Stimulated activated naive CD8-positive, alpha-beta T cell treated with anti-CD3 and anti-CD28 coated beads, Interleukin-15, amount 100 ng/mL, for 72 hours (primary cell): ENCODE results near the gene CHRND.
"Not testable (repeated sequence)": the region's sequence is repeated elsewhere in the genome, so short reads cannot be mapped to it uniquely, and the experiment has no call there.

Source experiments
- ATAC-seq: fragments of 150-1000 bp; cut with Tn5 transposase; 2 replicates; pipeline ENCODE4 v1.10.0; 2021; ENCODE audit warnings: mild to moderate bottlenecking, moderate library complexity
- DNase-seq, 2 donors: peaks; one replicate each; pipeline ENCODE4 v3.0.0; 2021 to 2022
- H3K27ac Mint-ChIP-seq, 2 donors: one replicate each; pipeline ENCODE4 v1.8.0; 2022; ENCODE audit warnings: mild to moderate bottlenecking in 2 of 2, mixed read lengths in 2 of 2, moderate library complexity in 2 of 2
- H3K27me3 Mint-ChIP-seq: one replicate; pipeline ENCODE4 v1.8.0; 2022; ENCODE audit warnings: mixed read lengths
- H3K4me1 Mint-ChIP-seq: one replicate; pipeline ENCODE4 v1.8.0; 2022; ENCODE audit warnings: mild to moderate bottlenecking, mixed read lengths
- H3K4me3 Mint-ChIP-seq, 2 donors: one replicate each; pipeline ENCODE4 v1.8.0; 2022; ENCODE audit warnings: mild to moderate bottlenecking in 2 of 2, mixed read lengths in 2 of 2, moderate library complexity in 1 of 2
- H3K9me3 Mint-ChIP-seq, 2 donors: one replicate each; pipeline ENCODE4 v1.8.0; 2022; ENCODE audit warnings: mixed read lengths in 2 of 2

CHRND gene

GRCh38 chr2:232551776-232552175 lies 25.8 kb downstream of the CHRND start:
- Mint-ChIP-seq H3K27ac (peak overlapping the region in 1 of 2 donors; percentile 90), H3K4me1 (peaks cover 76% of the 10 kb centered on the region), H3K4me3 (peak overlapping the region; percentile 98), H3K9me3 (peaks cover 4 to 7% of the 10 kb centered on the region in 2 donors), H3K27me3 (no peaks in the 10 kb centered on the region)
- ATAC-seq (no peak), DNase-seq (no peak)

DNA sequence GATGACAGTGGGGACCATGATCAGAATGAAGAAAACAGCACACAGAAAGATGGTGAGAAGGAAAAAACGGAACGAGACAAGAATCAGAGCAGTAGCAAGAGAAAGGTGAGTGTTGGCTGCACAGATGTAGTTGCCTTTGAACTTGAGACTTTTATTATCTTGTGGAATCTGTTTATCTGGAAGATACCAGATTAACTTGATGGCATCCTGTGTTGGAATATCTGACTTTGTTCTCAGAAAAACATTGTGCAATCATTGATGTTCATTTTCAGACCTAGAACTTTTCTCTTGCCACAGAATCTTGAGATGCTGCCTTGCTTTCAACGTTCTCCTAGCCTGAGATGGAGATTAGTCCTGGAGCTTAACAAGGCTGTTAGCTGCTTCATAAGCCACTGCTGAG lies 30.5 kb downstream of the CHRND start:
- Mint-ChIP-seq H3K4me3 (no peak overlapping the region), H3K27me3 (no peaks in the 10 kb centered on the region), H3K4me1 (peaks cover 42% of the 10 kb centered on the region), H3K9me3 (no peaks in the 10 kb centered on the region), H3K27ac (peak overlapping the region in 1 of 2 donors; percentile 2)
- DNase-seq (no peak), ATAC-seq (no peak)

- DNase-seq (no peak), ATAC-seq (no peak)
- Mint-ChIP-seq H3K9me3 (no peaks in the 10 kb centered on the region), H3K4me1 (no peaks in the 10 kb centered on the region), H3K27ac (peak overlapping the region in 1 of 2 donors; percentile 19), H3K27me3 (no peaks in the 10 kb centered on the region), H3K4me3 (no peak overlapping the region)
Measured at GRCh38 chr2:232562515-232563151, 36.7 kb downstream of the CHRND start.

GRCh38 chr2:232563580-232563979 lies 37.6 kb downstream of the CHRND start:
- no peaks in the 10 kb centered on the region for H3K9me3 Mint-ChIP-seq
- DNase-seq (no peak), ATAC-seq (peak; percentile 53)
- H3K27me3 Mint-ChIP-seq = no peaks in the 10 kb centered on the region
- H3K4me3 Mint-ChIP-seq = no peak overlapping the region
- no peak overlapping the region for H3K27ac Mint-ChIP-seq
- H3K4me1 Mint-ChIP-seq = no peaks in the 10 kb centered on the region

DNA sequence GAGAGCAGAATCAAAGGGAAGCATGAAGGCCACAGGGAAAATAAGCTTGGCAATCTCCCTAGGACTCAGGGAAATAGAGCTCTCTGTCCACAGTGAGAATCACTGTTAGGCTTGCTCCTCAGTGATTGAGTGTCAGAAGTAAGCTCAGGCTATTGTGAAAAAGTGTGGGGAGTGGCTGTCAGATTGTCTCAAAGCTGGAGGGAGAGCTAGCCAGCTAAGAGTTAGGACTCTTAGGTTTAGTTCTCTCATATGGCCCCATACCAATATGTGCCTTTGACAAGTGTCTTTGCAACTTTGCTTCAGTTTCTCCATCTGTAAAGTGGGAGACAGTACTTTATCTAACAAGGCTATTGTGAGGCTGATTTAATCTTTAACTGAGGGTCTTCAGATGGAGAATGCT lies 41.8 kb downstream of the CHRND start:
- ATAC-seq (no peak), DNase-seq (no peak)
- Mint-ChIP-seq H3K27ac (no peak overlapping the region), H3K4me1 (no peaks in the 10 kb centered on the region), H3K4me3 (no peak overlapping the region), H3K9me3 (no peaks in the 10 kb centered on the region), H3K27me3 (no peaks in the 10 kb centered on the region)

DNA sequence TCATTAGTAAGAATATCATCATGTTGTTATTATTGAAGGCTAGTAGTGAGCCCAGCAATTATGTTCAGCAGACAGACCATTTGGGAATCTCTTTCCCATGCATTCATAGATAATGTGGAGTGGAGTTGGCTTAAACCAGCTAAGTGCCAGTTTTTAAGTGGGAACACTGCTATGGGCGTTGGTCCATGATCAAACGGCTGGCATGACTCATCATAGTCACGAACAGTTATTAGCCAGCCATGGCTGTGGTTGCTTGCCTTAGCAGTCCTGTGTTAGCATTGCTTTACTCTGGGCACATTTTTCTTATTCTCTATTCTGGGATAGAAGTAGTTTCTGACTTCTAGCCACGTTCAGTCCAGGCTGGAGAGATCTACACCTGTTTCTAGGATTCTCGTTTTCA lies 42.2 kb downstream of the CHRND start:
- DNase-seq (no peak), ATAC-seq (no peak)
- Mint-ChIP-seq H3K27me3 (no peaks in the 10 kb centered on the region), H3K27ac (no peak overlapping the region), H3K4me1 (no peaks in the 10 kb centered on the region), H3K9me3 (no peaks in the 10 kb centered on the region), H3K4me3 (no peak overlapping the region)

DNA sequence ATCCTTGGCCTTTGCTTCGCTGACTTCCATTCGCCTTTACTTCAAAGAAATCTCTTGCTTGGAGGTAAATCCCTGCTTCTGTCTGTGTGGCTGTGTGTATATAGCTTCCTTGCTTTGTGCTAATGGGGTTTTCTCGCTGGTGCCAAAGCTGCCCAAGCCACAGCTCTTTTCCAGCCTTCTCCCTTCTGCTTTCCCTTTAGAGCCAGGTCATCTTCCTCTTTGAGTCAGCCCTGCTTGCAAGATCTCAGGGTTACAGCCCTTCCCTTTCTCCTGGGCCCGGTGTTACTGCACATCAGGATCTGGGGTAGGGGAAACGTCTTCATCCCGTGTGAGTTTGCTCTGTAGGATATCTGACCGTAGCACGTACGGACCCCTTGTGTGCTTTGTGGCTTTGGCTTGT lies 43.6 kb downstream of the CHRND start:
- Mint-ChIP-seq H3K27ac (no peak overlapping the region), H3K4me1 (no peaks in the 10 kb centered on the region), H3K4me3 (no peak overlapping the region), H3K9me3 (no peaks in the 10 kb centered on the region), H3K27me3 (no peaks in the 10 kb centered on the region)
- ATAC-seq (no peak), DNase-seq (no peak)

- not testable (repeated sequence) for H3K27me3 Mint-ChIP-seq, DNase-seq, H3K9me3 Mint-ChIP-seq, ATAC-seq, H3K27ac Mint-ChIP-seq, H3K4me3 Mint-ChIP-seq, H3K4me1 Mint-ChIP-seq
Measured at GRCh38 chr2:232570481-232570880, 44.5 kb downstream of the CHRND start.

DNA sequence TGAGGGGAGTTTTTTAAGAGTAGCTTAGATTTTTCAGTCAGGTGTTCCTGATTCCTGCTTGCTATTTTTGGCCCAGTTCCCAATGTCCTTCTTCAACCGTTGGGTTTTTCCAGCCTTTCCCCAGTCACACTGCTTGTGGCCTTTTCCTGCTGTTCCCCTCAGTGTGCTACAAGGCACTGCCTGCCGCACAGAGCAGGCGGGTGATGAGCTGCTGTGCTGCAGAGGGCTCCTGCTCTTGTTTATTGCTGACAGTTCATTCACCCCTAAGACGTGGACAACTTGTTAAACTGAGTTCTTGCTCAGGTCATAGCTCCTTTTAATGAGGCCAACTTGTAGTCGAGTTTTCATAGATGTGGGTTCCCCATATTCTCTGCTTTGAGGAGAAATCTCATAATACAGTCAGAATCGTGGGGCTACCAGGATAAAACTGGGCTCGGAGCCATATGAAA lies 45.1 kb downstream of the CHRND start:
- no peaks in the 10 kb centered on the region for H3K9me3 Mint-ChIP-seq
- H3K27ac Mint-ChIP-seq = no peak overlapping the region
- no peak overlapping the region for H3K4me3 Mint-ChIP-seq
- no peak for DNase-seq
- no peaks in the 10 kb centered on the region for H3K27me3 Mint-ChIP-seq
- H3K4me1 Mint-ChIP-seq = peaks cover 2% of the 10 kb centered on the region
- ATAC-seq = no peak

- no peak for DNase-seq
- peaks cover 6% of the 10 kb centered on the region for H3K4me1 Mint-ChIP-seq
- H3K4me3 Mint-ChIP-seq = no peak overlapping the region
- H3K27ac Mint-ChIP-seq = no peak overlapping the region
- H3K9me3 Mint-ChIP-seq = no peaks in the 10 kb centered on the region
- H3K27me3 Mint-ChIP-seq = no peaks in the 10 kb centered on the region
- no peak for ATAC-seq
Measured at GRCh38 chr2:232573042-232573441, 47.1 kb downstream of the CHRND start.

GRCh38 chr2:232573771-232574435 lies 47.9 kb downstream of the CHRND start:
- peaks cover 6% of the 10 kb centered on the region for H3K4me1 Mint-ChIP-seq
- no peaks in the 10 kb centered on the region for H3K9me3 Mint-ChIP-seq
- no peak overlapping the region for H3K4me3 Mint-ChIP-seq
- H3K27me3 Mint-ChIP-seq = no peaks in the 10 kb centered on the region
- DNase-seq = no peak
- ATAC-seq = no peak
- peak overlapping the region in 1 of 2 donors; percentile 2 for H3K27ac Mint-ChIP-seq

GRCh38 chr2:232574674-232575403 lies 48.9 kb downstream of the CHRND start:
- H3K27ac Mint-ChIP-seq = no peak overlapping the region
- no peaks in the 10 kb centered on the region for H3K27me3 Mint-ChIP-seq
- no peaks in the 10 kb centered on the region for H3K9me3 Mint-ChIP-seq
- H3K4me3 Mint-ChIP-seq = no peak overlapping the region
- H3K4me1 Mint-ChIP-seq = peaks cover 7% of the 10 kb centered on the region
- ATAC-seq = no peak
- DNase-seq = no peak

DNA sequence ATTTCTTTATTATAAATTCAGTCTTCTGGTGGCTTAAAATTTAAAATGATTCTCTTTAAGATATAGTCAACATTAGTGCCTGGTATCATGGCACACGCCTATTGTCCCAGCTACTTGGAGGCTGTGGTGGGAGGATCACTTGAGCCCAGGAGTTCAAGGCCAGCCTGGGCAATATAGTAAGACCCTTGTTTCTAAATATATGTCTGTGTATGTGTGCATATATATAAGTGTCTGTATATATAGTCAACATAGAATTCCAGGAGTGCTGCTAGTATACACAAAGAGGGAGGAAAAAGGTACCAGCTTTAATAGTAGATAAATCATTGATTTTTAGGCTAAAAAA lies 49.4 kb downstream of the CHRND start:
- DNase-seq = no peak
- Mint-ChIP-seq H3K4me1 (peaks cover 12% of the 10 kb centered on the region), H3K9me3 (no peaks in the 10 kb centered on the region), H3K27me3 (no peaks in the 10 kb centered on the region), H3K4me3 (no peak overlapping the region), H3K27ac (no peak overlapping the region)
- no peak for ATAC-seq

DNA sequence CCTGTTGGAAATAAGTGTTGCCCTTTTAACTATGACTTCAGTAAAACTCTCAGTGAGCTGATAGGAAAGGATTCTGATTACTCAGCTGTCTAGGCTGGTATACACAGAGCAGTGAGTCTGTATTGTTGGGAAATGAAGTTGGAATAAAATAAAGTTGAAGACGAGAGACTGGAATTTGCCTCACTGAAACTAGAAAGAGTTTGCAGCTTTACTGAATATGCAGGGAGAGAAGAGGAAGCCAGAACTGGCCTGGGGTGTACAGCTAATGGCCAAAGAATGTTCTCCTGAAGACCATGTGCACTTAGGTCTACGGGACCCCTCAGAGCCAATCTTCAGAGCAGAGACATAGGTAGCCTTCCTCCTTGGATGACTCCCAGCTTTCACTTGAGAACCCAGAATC lies 51.0 kb downstream of the CHRND start:
- DNase-seq = no peak

DNA sequence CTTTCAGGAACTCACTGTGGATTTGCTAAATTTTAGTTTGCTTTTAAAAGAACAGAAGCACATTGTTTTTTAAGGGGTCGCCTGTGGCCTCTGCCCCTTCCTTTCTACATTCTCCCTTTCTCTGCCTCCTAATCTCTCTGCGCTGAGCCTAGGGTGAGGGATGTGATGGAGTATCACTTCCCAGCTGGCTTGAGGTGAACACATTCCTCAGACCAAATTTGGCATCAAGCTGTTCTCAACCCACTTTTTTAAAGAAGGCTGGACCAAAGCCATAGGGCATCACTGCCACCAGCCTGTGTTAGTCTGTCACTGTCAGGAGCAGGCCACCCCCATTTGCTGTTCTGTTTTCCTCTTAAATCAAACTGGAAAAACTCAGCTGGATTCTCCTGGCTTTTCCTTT lies 51.9 kb downstream of the CHRND start:
- no peaks in the 10 kb centered on the region for H3K9me3 Mint-ChIP-seq
- peaks cover 15% of the 10 kb centered on the region for H3K4me1 Mint-ChIP-seq
- ATAC-seq (no peak), DNase-seq (no peak)
- no peak overlapping the region for H3K4me3 Mint-ChIP-seq
- H3K27ac Mint-ChIP-seq = peak overlapping the region in 1 of 2 donors; percentile 31
- H3K27me3 Mint-ChIP-seq = no peaks in the 10 kb centered on the region

More for the DNA sequence above, 51.0 kb downstream of the CHRND start:
- Mint-ChIP-seq H3K9me3 (no peaks in the 10 kb centered on the region), H3K4me1 (peaks cover 15% of the 10 kb centered on the region), H3K4me3 (no peak overlapping the region), H3K27ac (no peak overlapping the region), H3K27me3 (no peaks in the 10 kb centered on the region)
- no peak for ATAC-seq

DNA sequence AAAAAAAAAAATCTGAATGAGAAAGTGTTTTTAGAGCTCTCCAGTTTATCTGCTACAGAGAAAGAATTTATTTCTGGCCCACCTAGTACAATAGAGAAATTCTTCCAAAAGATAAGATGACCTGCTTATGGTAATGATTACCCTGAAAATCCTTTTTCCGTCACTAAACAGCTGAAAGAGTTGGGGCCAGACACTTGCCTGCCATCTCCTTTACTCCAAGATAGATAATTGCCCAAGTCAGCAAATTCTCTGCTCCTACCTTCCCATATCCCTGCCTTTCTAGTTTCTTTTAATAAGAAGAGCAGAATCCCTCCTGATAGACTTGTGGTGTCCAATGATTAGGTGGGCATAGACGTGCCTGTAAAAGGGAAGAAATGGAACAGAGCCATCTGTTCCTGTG lies 52.7 kb downstream of the CHRND start:
- ATAC-seq = no peak
- H3K4me1 Mint-ChIP-seq = peaks cover 15% of the 10 kb centered on the region
- no peaks in the 10 kb centered on the region for H3K9me3 Mint-ChIP-seq
- H3K27ac Mint-ChIP-seq = no peak overlapping the region
- H3K4me3 Mint-ChIP-seq = no peak overlapping the region
- no peak for DNase-seq
- no peaks in the 10 kb centered on the region for H3K27me3 Mint-ChIP-seq
